Chondrocyte (in vitro differentiated cells): ENCODE results near the gene NDOR1. TPM values are rescaled to one million over a fixed set of nuclear protein-coding genes. Genes with fewer than 3 reads are reported as not detected.

Experiments
- DNase-seq: peaks from one replicate; pipeline ENCODE4 v3.0.0; 2021; ENCODE audit warnings: mixed read lengths, low spot score
- H3K27ac Mint-ChIP-seq: one replicate; pipeline ENCODE4 v1.8.0; 2021; ENCODE audit warnings: mild to moderate bottlenecking, moderate library complexity, mixed read lengths; ENCODE audit not compliant: unreplicated experiment
- H3K27me3 Mint-ChIP-seq: 2 replicates; pipeline ENCODE4 v1.8.0; 2021; ENCODE audit warnings: low read depth, mixed read lengths
- H3K36me3 Mint-ChIP-seq: 2 replicates; pipeline ENCODE4 v1.8.0; 2021; ENCODE audit warnings: low read depth, mixed read lengths
- H3K4me1 Mint-ChIP-seq: 2 replicates; pipeline ENCODE4 v1.8.0; 2021; ENCODE audit warnings: low read depth, mild to moderate bottlenecking, mixed read lengths
- H3K4me3 Mint-ChIP-seq: one replicate; pipeline ENCODE4 v1.8.0; 2021; ENCODE audit warnings: mild to moderate bottlenecking, moderate library complexity, mixed read lengths; ENCODE audit not compliant: unreplicated experiment
- H3K9me3 Mint-ChIP-seq: 2 replicates; pipeline ENCODE4 v1.8.0; 2021; ENCODE audit warnings: low read depth, mixed read lengths
- microRNA-seq: library from miRNA; unstranded; fragments of <30 nt; microRNA quantifications from one replicate; pipeline ENCODE4 v1.2.0, GENCODE V29; 2020; ENCODE audit warnings: borderline number of aligned reads
- total RNA-seq: library from RNA; stranded (reverse); gene quantifications from 3 replicates; pipeline ENCODE4 v1.2.1, GENCODE V29; 2021
- TF ChIP-seq, protein P1 (sequence below): fragments of 200-600 bp; sonication (generic); IDR thresholded peaks from 2 replicates; pipeline ENCODE4 v1.5.0; 2021; ENCODE audit warnings: antibody characterized with exemption, mild to moderate bottlenecking, moderate library complexity

Gene NDOR1
- total RNA-seq, 1 donor from 2014 or later = 10.8 TPM

DNA sequence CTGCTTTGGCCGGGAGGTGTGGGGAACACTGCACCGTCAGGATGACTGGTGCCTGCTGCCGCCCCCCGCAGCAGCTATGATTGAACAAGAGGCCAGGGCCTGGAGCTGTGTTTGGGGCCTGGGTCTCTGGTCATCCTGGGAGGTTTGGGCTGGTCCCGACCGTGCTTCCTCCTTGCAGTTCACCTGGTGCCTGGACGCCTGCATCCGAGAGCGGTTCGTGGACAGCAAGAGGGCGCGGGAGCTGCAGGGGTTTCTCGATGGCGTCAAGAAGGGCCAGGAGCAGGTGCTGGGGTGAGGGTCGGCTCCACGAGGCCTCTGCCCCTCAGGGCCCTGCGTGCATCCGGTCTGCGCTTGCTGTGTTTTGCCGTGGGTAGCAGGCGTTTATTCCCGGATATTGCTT lies 58.6 kb downstream of the NDOR1 start:
- Mint-ChIP-seq H3K27me3 (no peaks in the 10 kb centered on the region), H3K9me3 (no peaks in the 10 kb centered on the region), H3K27ac (no peak overlapping the region), H3K36me3 (peaks cover 7% of the 10 kb centered on the region), H3K4me1 (peaks cover 24% of the 10 kb centered on the region), H3K4me3 (no peak overlapping the region)
- TF ChIP-seq, protein P1, sequence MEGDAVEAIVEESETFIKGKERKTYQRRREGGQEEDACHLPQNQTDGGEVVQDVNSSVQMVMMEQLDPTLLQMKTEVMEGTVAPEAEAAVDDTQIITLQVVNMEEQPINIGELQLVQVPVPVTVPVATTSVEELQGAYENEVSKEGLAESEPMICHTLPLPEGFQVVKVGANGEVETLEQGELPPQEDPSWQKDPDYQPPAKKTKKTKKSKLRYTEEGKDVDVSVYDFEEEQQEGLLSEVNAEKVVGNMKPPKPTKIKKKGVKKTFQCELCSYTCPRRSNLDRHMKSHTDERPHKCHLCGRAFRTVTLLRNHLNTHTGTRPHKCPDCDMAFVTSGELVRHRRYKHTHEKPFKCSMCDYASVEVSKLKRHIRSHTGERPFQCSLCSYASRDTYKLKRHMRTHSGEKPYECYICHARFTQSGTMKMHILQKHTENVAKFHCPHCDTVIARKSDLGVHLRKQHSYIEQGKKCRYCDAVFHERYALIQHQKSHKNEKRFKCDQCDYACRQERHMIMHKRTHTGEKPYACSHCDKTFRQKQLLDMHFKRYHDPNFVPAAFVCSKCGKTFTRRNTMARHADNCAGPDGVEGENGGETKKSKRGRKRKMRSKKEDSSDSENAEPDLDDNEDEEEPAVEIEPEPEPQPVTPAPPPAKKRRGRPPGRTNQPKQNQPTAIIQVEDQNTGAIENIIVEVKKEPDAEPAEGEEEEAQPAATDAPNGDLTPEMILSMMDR = no peak
- no peak for DNase-seq

- Mint-ChIP-seq H3K9me3 (no peaks in the 10 kb centered on the region), H3K4me3 (no peak overlapping the region), H3K27me3 (no peaks in the 10 kb centered on the region), H3K4me1 (peaks cover 33% of the 10 kb centered on the region), H3K36me3 (peaks cover 13% of the 10 kb centered on the region), H3K27ac (no peak overlapping the region)
- TF ChIP-seq, protein P1 = no peak
- no peak for DNase-seq
These were observed 60.1 kb downstream of the NDOR1 start for GRCh38 chr9:137265496-137266161.

DNA sequence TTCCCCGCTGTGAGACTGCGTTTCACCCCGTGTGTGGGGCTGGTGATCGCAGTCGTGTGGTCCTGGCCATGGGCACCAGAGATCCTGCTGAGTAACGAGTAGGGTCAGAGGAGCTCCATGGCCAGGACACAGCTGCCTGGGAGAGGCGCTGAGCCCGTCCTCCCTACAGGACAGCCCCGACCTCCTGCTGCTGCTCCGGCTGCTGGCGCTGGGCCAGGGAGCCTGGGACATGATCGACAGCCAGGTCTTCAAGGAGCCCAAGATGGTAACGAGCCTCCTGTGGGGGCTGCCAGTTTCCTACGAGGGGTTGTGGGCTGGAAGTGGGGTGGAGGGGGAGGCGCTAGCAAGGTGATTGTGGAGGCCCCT lies 60.6 kb downstream of the NDOR1 start:
- peaks cover 37% of the 10 kb centered on the region for H3K4me1 Mint-ChIP-seq
- peaks cover 13% of the 10 kb centered on the region for H3K36me3 Mint-ChIP-seq
- H3K4me3 Mint-ChIP-seq = no peak overlapping the region
- no peaks in the 10 kb centered on the region for H3K9me3 Mint-ChIP-seq
- H3K27me3 Mint-ChIP-seq = no peaks in the 10 kb centered on the region
- TF ChIP-seq, protein P1 = no peak
- DNase-seq = no peak
- no peak overlapping the region for H3K27ac Mint-ChIP-seq

Small RNA genes lying within 50 kb of the gene (microRNA-seq; reads per million reads assigned to microRNA genes)
- not detected for gene MIR3621

Other genes starting within 250 kb of the NDOR1 start
- gene PTGDS, start 228.2 kb upstream of the NDOR1 start, total RNA-seq = 24.2 to 80.4 TPM (median 76.8 TPM) in 3 replicates
- gene LCNL1, start 222.7 kb upstream of the NDOR1 start, total RNA-seq = 0.15 to 5.8 TPM (median 5.2 TPM) in 3 replicates
- 34.4 to 38.7 TPM (median 36.8 TPM) in 3 replicates for gene PAXX, start 213.3 kb upstream of the NDOR1 start, total RNA-seq
- 4.9 to 5.5 TPM in 2 of 3 replicates, not detected in the other for gene CLIC3, start 209.1 kb upstream of the NDOR1 start, total RNA-seq
- gene ABCA2, start 177.5 kb upstream of the NDOR1 start, total RNA-seq = 55.3 to 62.4 TPM (median 59.1 TPM) in 3 replicates
- gene FUT7, start 173.6 kb upstream of the NDOR1 start, total RNA-seq = not detected in 3 replicates
- 88.1 to 90.8 TPM (median 88.7 TPM) in 3 replicates for gene NPDC1, start 159.5 kb upstream of the NDOR1 start, total RNA-seq
- 0.15 TPM in 1 of 3 replicates, not detected in the others for gene ENTPD2, start 151.6 kb upstream of the NDOR1 start, total RNA-seq
- gene SAPCD2, start 135.1 kb upstream of the NDOR1 start, total RNA-seq = 0.87 to 3.2 TPM (median 2.5 TPM) in 3 replicates
- 26.1 to 44.0 TPM (median 41.7 TPM) in 3 replicates for gene UAP1L1, start 128.2 kb upstream of the NDOR1 start, total RNA-seq
- 105 to 117 TPM (median 106 TPM) in 3 replicates for gene MAN1B1, start 118.7 kb upstream of the NDOR1 start, total RNA-seq
- 54.0 to 85.0 TPM (median 82.2 TPM) in 3 replicates for gene DPP7, start 91.0 kb upstream of the NDOR1 start, total RNA-seq
- 0.07 TPM in 1 of 3 replicates, not detected in the others for gene GRIN1, start 66.5 kb upstream of the NDOR1 start, total RNA-seq
- not detected in 3 replicates for gene LRRC26, start 35.6 kb upstream of the NDOR1 start, total RNA-seq
- not detected in 3 replicates for gene TMEM210, start 33.6 kb upstream of the NDOR1 start, total RNA-seq
- gene ANAPC2, start 17.1 kb upstream of the NDOR1 start, total RNA-seq = 40.3 to 62.6 TPM (median 41.0 TPM) in 3 replicates
- gene SSNA1, start 17.0 kb upstream of the NDOR1 start, total RNA-seq = 54.5 to 57.8 TPM (median 55.5 TPM) in 3 replicates
- gene TPRN, start 5.0 kb upstream of the NDOR1 start, total RNA-seq = 19.5 to 20.0 TPM (median 19.7 TPM) in 3 replicates
- gene TMEM203, start 52 bp upstream of the NDOR1 start, total RNA-seq = 34.9 to 36.8 TPM (median 36.7 TPM) in 3 replicates
- 3.3 to 4.4 TPM (median 3.6 TPM) in 3 replicates for gene RNF208, start 16.5 kb downstream of the NDOR1 start, total RNA-seq
- 0.44 to 0.92 TPM (median 0.79 TPM) in 3 replicates for gene CYSRT1, start 19.5 kb downstream of the NDOR1 start, total RNA-seq
- gene RNF224, start 21.8 kb downstream of the NDOR1 start, total RNA-seq = 0.22 TPM in 1 of 3 replicates, not detected in the others
- gene SLC34A3, start 25.2 kb downstream of the NDOR1 start, total RNA-seq = not detected in 3 replicates
- gene TUBB4B, start 35.6 kb downstream of the NDOR1 start, total RNA-seq = 117 to 155 TPM (median 121 TPM) in 3 replicates
- not detected in 3 replicates for gene STPG3, start 45.6 kb downstream of the NDOR1 start, total RNA-seq
- 48.0 to 55.1 TPM (median 52.4 TPM) in 3 replicates for gene NELFB, start 49.6 kb downstream of the NDOR1 start, total RNA-seq
- gene TOR4A, start 72.0 kb downstream of the NDOR1 start, total RNA-seq = 0.85 to 3.5 TPM (median 3.4 TPM) in 3 replicates
- gene NRARP, start 96.6 kb downstream of the NDOR1 start, total RNA-seq = 0.39 to 6.9 TPM (median 6.7 TPM) in 3 replicates
- 10.7 to 15.7 TPM (median 11.6 TPM) in 3 replicates for gene EXD3, start 217.5 kb downstream of the NDOR1 start, total RNA-seq
- 0.97 to 2.5 TPM (median 2.0 TPM) in 3 replicates for gene NOXA1, start 217.7 kb downstream of the NDOR1 start, total RNA-seq
- 0.10 TPM in 1 of 3 replicates, not detected in the others for gene ENTPD8, start 235.7 kb downstream of the NDOR1 start, total RNA-seq